Thymus (tissue), 14 donors: ENCODE results near the gene ERCC6. TPM values are rescaled to one million over a fixed set of nuclear protein-coding genes. Genes with fewer than 3 reads are reported as not detected.

ENCODE experiments used
- DNase-seq, 9 donors: peaks; one replicate each; pipeline ENCODE4 v3.0.0-alpha.2; 2013; ENCODE audit warnings: low spot score in 9 of 9, low read depth in 6 of 9, missing footprints in 1 of 9
- H3K27ac ChIP-seq, 2 donors: one replicate each; pipeline ENCODE4 v1.5.1; 2013; ENCODE audit warnings: control low read depth in 1 of 2, low read depth in 1 of 2, low read length in 1 of 2, mild to moderate bottlenecking in 1 of 2, moderate library complexity in 1 of 2
- H3K27me3 ChIP-seq, 2 donors: one replicate each; pipeline ENCODE4 v1.5.1; 2013; ENCODE audit warnings: low read length in 1 of 2; ENCODE audit not compliant: control insufficient read depth in 2 of 2, insufficient read depth in 1 of 2
- H3K36me3 ChIP-seq, 2 donors: one replicate each; pipeline ENCODE4 v1.5.1; 2013; ENCODE audit warnings: low read length in 1 of 2, mild to moderate bottlenecking in 1 of 2, moderate library complexity in 1 of 2; ENCODE audit not compliant: control insufficient read depth in 2 of 2, insufficient read depth in 2 of 2
- H3K4me1 ChIP-seq, 2 donors: one replicate each; pipeline ENCODE4 v1.5.1; 2013; ENCODE audit warnings: low read length in 2 of 2; ENCODE audit not compliant: control insufficient read depth in 2 of 2, insufficient read depth in 2 of 2
- H3K4me3 ChIP-seq, 2 donors: one replicate each; pipeline ENCODE4 v1.5.1; 2013; ENCODE audit warnings: low read length in 2 of 2, control low read depth in 1 of 2, mild to moderate bottlenecking in 1 of 2
- H3K9me3 ChIP-seq, 2 donors: one replicate each; pipeline ENCODE4 v1.5.1; 2013; ENCODE audit warnings: low read length in 1 of 2, mild to moderate bottlenecking in 1 of 2; ENCODE audit not compliant: control insufficient read depth in 2 of 2, insufficient read depth in 1 of 2
- WGBS: extraction: QIAGEN DNeasy Blood & Tissue Kit; methylation state at CpG from one replicate; pipeline ENCODE4 v1.1.7; 2013; 5-methylcytosine and 5-hydroxymethylcytosine counted together
- long read RNA-seq, 10 donors: transcript quantifications; one replicate each; lab custom pipeline, GENCODE V29; 2026
- polyA plus RNA-seq: library from polyadenylated mRNA; stranded (reverse); fragments of 200-250 nt; gene quantifications from one replicate; pipeline ENCODE4 v1.2.3, GENCODE V29; 2013
- total RNA-seq: library from RNA; stranded (reverse); fragments of 120-200 nt; gene quantifications from one replicate; pipeline ENCODE4 v1.2.4, GENCODE V29; 2013
- donor health status: healthy.

The ERCC6 gene
- total RNA-seq (8.4 TPM), polyA plus RNA-seq (6.1 TPM)
- long read RNA-seq, donor 1, result 0 reads
- long read RNA-seq, donor 2, result 0 reads
- long read RNA-seq, donor 3, partial matches to known transcripts, result 0 of 3 reads
- long read RNA-seq, donor 3, other reads (novel, unspliced or antisense), result 0 of 3 reads
- long read RNA-seq, donor 4, result 0 reads
- long read RNA-seq, donor 5, partial matches to known transcripts, result 0 of 1 reads
- long read RNA-seq, donor 5, other reads (novel, unspliced or antisense), result 0 of 1 reads
- long read RNA-seq, donor 6, result 0 reads
- long read RNA-seq, donor 7, full-length matches to known transcripts, result 1 of 1 reads
- long read RNA-seq, donor 7, partial matches to known transcripts, result 0 of 1 reads
- long read RNA-seq, donor 7, other reads (novel, unspliced or antisense), result 0 of 1 reads
- long read RNA-seq, donor 8, partial matches to known transcripts, result 0 of 1 reads
- long read RNA-seq, donor 8, other reads (novel, unspliced or antisense), result 0 of 1 reads
- long read RNA-seq, donor 9, full-length matches to known transcripts, result 1 of 1 reads
- long read RNA-seq, donor 9, partial matches to known transcripts, result 0 of 1 reads
- long read RNA-seq, donor 9, other reads (novel, unspliced or antisense), result 0 of 1 reads
- long read RNA-seq, donor 10, result 0 reads

DNA sequence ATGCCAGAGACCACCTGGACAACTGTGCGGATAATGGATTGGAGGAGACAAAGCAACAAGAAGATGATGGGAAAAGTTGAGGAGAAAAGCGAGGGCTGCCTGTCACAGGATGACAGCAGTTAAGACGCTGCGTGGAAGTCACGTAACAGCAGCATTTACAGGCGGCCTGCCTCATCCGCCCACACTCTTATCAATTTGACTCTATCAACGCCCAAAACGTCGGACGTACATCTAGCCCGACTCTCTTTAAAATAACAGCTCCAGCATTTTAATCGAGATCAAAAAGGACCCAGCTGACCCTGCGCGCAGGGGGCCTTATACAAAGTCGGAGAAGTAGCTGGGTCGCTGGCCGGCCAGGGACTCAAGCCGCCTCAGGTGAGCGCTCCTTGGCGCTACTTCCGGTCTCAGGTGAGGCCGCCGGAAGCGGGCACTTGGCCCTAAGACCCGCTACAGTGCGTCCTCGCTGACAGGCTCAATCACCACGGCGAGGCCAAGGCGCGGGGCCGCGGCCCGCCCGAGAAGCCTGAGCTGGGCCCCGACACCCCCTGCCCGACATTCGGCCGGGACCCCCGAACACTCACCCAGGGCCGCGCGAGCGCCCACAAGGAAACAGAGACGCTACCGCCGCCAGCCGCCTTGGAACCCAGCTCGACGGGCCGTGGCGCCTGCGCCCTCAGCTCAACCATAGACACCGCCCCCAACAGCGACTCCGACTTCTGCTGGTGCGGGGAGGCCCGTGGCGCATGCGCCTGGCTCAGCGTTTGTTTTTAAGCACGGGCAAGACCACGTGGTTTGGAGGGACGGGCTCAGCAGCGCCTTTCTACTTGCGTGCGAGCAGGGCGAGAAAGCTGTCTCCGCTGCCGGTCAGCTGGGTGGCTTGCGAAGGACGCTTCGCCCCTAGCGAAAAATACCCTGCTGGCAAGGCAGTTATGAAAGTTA lies at the start of gene ERCC6:
TSS of gene ERCC6 (minus strand) at position 741 of the 939 bp plus-strand sequence.
- WGBS, result 2% methylated on average over 75 of the region's 75 CpGs
- Histone ChIP-seq H3K27ac (peak within 1 kb of the TSS; percentile 73 to 83), H3K4me1 (peaks cover 5 to 17% of the 10 kb centered on the region in 2 donors), H3K36me3 (no peaks in the 10 kb centered on the region), H3K4me3 (peak within 1 kb of the TSS; percentile 70 to 80), H3K9me3 (no peaks in the 10 kb centered on the region), H3K27me3 (peaks cover 0 to 19% of the 10 kb centered on the region in 2 donors)
- peak; percentile 88 to 97 (median 92) for DNase-seq

DNA sequence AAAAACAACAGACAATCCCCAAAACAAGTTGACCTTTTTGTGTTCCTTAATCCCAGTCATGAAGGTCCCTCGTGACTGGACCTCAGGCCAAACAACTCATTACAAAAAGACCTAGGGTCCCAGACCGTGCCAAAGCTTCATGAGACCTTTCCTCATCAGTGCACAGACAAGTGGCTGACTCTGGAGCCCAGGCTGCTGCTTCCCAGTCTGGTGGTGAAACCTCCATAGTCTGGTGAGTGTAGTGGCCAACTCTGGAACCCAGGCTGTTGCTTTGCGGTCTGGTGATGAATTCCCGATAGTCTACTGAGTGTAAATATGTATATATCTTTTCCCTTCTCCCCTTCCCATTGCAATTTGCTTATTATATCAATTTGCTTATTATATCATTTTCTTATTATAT lies 49.1 kb upstream of the ERCC6 start:
- 91% methylated on average over 4 of the region's 4 CpGs for WGBS
- DNase-seq, result no peak

DNA sequence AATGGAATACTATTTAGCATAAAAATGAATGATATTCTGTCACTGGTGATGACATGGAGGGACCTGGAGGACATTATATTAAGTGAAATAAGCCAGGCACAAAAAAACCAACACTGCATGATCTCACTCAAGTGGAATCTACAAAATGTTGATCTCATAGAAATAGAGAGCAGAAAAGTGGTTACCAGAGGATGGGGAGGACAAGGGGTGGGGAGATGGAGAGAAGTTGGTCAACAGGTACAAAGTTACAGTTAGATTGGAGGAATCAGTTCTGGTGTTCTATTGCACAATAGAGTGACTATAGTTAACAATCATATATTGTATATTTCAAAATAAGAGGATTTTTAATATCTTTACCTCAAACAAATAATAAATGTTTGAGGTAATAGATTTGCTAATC lies 46.5 kb upstream of the ERCC6 start:
- H3K9me3 ChIP-seq, result no peaks in the 10 kb centered on the region
- H3K4me3 ChIP-seq, result no peak overlapping the region

More for the DNA sequence above, 49.1 kb upstream of the ERCC6 start:
- Histone ChIP-seq H3K36me3 (no peaks in the 10 kb centered on the region), H3K27ac (no peak overlapping the region), H3K4me3 (no peak overlapping the region), H3K4me1 (no peaks in the 10 kb centered on the region), H3K27me3 (no peaks in the 10 kb centered on the region), H3K9me3 (no peaks in the 10 kb centered on the region)

DNA sequence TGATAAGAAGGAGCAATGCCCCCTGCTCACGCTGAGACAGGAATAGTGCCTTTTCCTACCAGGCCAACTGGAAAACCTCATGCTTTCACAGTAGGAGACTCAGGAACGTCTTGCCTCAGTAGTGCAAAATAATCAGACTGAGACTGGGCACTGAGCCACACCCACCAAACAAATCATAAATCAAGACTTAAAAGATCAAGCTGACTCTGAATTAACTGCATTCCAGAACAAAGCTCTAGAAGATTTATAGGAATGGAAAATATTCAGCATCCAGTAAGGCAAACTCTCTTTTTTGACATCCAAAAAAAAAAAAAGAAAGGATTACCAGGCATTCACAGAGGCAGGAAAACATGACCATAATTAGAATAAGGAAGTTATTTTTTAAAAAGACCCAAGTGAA lies 40.7 kb upstream of the ERCC6 start:
- H3K27me3 ChIP-seq, result no peaks in the 10 kb centered on the region
- DNase-seq, result no peak
- H3K4me1 ChIP-seq, result no peaks in the 10 kb centered on the region
- no peak overlapping the region for H3K27ac ChIP-seq
- no peaks in the 10 kb centered on the region for H3K36me3 ChIP-seq
- H3K9me3 ChIP-seq, result no peaks in the 10 kb centered on the region
- no peak overlapping the region for H3K4me3 ChIP-seq
- WGBS, result 72% methylated on average over 2 of the region's 2 CpGs

More for the DNA sequence above, 46.5 kb upstream of the ERCC6 start:
- no peak for DNase-seq
- no peaks in the 10 kb centered on the region for H3K27me3 ChIP-seq
- no peak overlapping the region for H3K27ac ChIP-seq
- no peaks in the 10 kb centered on the region for H3K36me3 ChIP-seq
- no peaks in the 10 kb centered on the region for H3K4me1 ChIP-seq

DNA sequence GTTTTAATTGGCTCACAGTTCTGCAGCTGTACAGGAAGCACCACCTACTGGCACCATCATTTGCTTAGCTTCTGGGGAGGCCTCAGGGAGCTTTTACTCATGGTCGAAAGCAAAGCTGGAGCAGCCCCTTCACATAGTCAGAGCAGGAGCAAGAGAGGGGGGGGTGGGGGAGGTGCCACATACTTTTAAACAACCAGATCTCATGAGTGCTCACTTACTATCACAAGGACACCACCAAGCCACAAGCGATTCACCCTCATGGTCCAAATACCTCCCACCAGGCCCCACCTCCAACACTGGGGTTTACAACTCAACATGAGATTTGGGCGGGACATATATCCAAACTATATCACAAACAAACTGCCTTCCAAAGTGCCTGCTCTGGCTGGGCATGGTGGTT lies 39.5 kb upstream of the ERCC6 start:
- 97% methylated on average over 3 of the region's 3 CpGs for WGBS
- H3K4me1 ChIP-seq, result no peaks in the 10 kb centered on the region
- H3K9me3 ChIP-seq, result no peaks in the 10 kb centered on the region
- H3K27me3 ChIP-seq, result no peaks in the 10 kb centered on the region
- no peaks in the 10 kb centered on the region for H3K36me3 ChIP-seq
- H3K4me3 ChIP-seq, result no peak overlapping the region
- no peak overlapping the region for H3K27ac ChIP-seq
- DNase-seq, result no peak

DNA sequence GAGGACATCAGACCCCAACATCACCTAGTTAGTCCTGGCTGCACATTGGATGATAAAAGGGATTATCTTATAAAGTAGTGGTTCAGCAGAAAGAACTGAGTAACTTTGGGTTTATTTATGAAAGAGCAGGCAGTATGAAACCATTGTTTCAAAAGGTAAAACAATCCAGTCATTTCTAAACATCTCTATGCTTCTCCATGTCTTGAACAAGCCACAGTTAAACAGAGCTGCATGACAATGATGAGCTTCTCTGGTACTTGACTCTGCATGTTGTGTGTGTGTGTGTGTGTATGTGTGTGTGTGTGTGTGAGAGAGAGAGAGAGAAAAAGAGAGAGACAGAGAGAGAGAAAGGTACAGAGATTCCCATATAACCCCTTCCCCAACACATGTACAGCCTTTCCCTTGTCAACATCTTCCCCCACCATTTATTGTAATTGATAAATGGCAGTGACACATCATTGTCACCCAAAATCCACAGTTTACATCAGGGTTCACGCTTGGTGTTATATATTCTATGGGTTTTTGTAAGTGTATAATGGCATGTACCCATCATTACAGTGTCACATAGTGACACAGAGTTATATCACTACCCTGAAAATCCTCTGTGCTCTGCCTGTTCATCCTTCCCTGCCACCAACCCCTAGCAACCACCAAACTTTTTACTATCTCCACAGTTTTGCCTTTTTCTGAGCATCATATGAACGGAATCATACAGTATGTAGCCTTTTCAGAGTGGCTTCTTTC lies 38.4 kb upstream of the ERCC6 start:
- Histone ChIP-seq H3K9me3 (no peaks in the 10 kb centered on the region), H3K36me3 (no peaks in the 10 kb centered on the region), H3K4me1 (no peaks in the 10 kb centered on the region), H3K27ac (no peak overlapping the region), H3K27me3 (peaks cover 0 to 2% of the 10 kb centered on the region in 2 donors), H3K4me3 (no peak overlapping the region)
- WGBS, result 90% methylated on average over 2 of the region's 2 CpGs
- DNase-seq, result no peak

DNA sequence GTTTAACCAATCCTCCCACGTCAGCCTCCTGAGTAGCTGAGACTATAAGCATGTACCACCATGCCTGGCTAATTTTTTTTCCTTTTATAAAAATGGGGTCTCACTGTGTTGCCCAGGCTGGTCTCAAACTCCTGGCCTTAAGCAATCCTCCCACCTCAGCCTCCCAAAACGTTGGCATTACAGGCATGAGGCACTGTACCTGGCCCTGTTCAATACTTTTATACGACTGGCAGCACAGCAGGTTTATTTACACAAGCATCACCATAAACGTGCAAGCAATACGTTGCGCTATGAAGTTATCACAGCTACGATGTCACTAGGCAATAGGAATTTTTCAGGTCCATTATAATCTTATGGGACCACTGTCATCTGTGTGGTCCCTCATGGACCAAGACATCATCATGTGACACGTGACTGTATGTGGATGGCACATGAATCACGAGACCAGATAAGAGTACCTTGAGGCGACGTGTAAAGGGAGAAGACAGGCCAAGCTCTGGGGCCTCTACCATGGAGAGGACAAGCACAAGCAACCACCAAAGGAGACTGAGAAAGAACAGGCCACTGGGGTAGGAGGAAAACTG lies 36.7 kb upstream of the ERCC6 start:
- Histone ChIP-seq H3K27me3 (peaks cover 0 to 2% of the 10 kb centered on the region in 2 donors), H3K4me1 (no peaks in the 10 kb centered on the region), H3K4me3 (no peak overlapping the region), H3K9me3 (no peaks in the 10 kb centered on the region), H3K36me3 (no peaks in the 10 kb centered on the region), H3K27ac (no peak overlapping the region)
- DNase-seq, result no peak
- WGBS, result 89% methylated on average over 11 of the region's 11 CpGs

DNA sequence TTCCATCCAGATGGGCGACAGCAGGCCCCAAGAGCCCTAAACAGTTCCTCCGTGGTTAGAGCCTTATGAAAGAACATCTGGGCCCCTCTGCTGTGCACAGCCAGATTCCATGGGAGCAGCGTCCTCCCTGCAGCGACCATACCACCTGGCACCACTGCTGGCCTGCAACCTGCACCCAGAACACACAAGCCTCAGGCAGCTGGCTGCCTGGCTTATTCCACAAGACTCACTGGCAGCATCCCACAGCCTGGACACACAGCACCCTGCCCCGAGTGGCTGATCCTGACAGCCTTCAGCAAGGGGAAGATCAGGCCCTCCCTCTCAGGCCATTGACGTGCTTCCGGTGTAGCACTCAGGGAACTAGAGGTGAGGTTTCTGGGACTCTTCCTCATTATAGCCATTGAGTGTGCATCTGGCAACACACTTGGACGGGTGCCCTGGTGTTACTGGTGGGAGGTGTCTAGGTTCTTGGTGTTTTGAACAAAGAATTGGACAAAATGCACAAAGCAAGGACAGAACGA lies 33.7 kb upstream of the ERCC6 start:
- H3K27me3 ChIP-seq, result peaks cover 0 to 2% of the 10 kb centered on the region in 2 donors
- H3K36me3 ChIP-seq, result no peaks in the 10 kb centered on the region
- H3K9me3 ChIP-seq, result no peaks in the 10 kb centered on the region
- 85% methylated on average over 9 of the region's 9 CpGs for WGBS
- DNase-seq, result no peak
- no peaks in the 10 kb centered on the region for H3K4me1 ChIP-seq
- H3K4me3 ChIP-seq, result no peak overlapping the region
- no peak overlapping the region for H3K27ac ChIP-seq
